Measurements from ENCODE around the gene PDE3B. TPM values are rescaled to one million over a fixed set of nuclear protein-coding genes. Genes with fewer than 3 reads are reported as not detected.
"Not testable (repeated sequence)": the region's sequence is repeated elsewhere in the genome, so short reads cannot be mapped to it uniquely, and the experiment has no call there.

PDE3B gene
- total RNA-seq, 2 donors from 2014 or later, result 21.5 to 23.6 TPM

DNA sequence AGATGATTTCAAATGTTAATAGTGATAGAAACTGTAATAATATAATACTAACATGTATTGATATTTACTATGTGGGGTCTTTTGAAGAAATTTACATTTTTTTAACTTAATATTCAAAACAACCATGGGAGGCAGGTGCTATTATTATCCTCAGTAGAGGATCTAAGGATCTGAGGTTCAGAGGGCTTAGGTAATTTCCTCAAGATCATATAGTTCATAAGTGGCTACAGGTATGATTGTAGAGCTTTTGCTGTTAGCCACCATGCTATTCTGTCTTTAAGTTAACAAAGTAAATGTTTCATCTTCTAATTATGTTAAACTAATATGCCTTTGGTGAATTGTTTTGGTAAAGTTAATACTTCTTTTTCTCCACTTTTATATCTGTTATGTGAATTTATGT is 83.6 kb downstream of the PDE3B start:
- no peaks in the 10 kb centered on the region for H3K4me1 ChIP-seq
- no peak overlapping the region for H3K4me3 ChIP-seq
- H3K9ac ChIP-seq (ENCODE audit: low read depth in 2 of 2, low read length in 2 of 2), result no peak overlapping the region
- DNase-seq, result no peak
- H3K27ac ChIP-seq, result no peak overlapping the region
- TF ChIP-seq, protein P1, sequence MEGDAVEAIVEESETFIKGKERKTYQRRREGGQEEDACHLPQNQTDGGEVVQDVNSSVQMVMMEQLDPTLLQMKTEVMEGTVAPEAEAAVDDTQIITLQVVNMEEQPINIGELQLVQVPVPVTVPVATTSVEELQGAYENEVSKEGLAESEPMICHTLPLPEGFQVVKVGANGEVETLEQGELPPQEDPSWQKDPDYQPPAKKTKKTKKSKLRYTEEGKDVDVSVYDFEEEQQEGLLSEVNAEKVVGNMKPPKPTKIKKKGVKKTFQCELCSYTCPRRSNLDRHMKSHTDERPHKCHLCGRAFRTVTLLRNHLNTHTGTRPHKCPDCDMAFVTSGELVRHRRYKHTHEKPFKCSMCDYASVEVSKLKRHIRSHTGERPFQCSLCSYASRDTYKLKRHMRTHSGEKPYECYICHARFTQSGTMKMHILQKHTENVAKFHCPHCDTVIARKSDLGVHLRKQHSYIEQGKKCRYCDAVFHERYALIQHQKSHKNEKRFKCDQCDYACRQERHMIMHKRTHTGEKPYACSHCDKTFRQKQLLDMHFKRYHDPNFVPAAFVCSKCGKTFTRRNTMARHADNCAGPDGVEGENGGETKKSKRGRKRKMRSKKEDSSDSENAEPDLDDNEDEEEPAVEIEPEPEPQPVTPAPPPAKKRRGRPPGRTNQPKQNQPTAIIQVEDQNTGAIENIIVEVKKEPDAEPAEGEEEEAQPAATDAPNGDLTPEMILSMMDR (IDR thresholded peaks at IDR 0.05), result no peak
- H3K36me3 ChIP-seq, result no peaks in the 10 kb centered on the region
- no peaks in the 10 kb centered on the region for H3K9me3 ChIP-seq
- no peaks in the 10 kb centered on the region for H3K27me3 ChIP-seq
- intact Hi-C loops (cut with DNase I), result no loop called here

DNA sequence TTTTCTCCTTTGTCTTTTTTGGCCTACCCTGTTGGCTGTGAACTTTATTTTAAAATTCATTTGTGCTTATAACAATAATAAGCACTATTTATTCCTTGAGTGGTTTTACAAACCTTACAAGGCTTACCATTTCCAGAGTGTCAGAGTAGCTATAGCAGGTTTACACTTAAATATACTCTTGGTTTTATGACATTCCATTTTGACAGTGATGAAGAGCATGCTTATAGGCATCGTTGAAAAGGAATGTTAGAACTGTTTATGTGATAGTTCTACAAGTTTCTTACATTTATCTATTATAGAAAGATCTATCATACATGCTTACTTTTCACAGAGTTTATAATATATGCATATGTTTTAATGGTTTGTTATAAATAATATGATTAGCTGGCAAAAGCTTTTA is 84.1 kb downstream of the PDE3B start:
- intact Hi-C loops (cut with DNase I), result no loop called here
- TF ChIP-seq, protein P1 (IDR thresholded peaks at IDR 0.05), result no peak
- no peak overlapping the region for H3K9ac ChIP-seq (ENCODE audit: low read depth in 2 of 2, low read length in 2 of 2)

DNA sequence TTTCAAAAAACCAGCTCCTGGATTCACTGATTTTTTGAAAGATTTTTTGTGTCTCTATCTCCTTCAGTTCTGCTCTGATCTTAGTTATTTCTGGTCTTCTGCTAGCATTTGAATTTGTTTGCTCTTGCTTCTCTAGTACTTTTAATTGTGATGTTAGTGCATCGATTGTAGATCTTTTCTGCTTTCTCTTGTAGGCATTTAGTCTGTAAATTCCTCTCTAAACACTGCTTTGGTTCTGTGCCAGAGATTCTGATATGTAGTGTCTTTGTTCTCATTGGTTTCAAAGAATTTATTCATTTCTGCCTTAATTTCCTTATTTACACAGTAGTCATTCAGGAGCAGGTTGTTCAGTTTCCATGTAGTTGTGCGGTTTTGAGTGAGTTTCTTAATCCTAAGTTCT is 96.9 kb downstream of the PDE3B start:
- intact Hi-C loops (cut with DNase I); H3K36me3 ChIP-seq; H3K4me3 ChIP-seq; H3K27me3 ChIP-seq; H3K9ac ChIP-seq (ENCODE audit: low read depth in 2 of 2, low read length in 2 of 2); DNase-seq; H3K4me1 ChIP-seq; H3K9me3 ChIP-seq; H3K27ac ChIP-seq: not testable (repeated sequence)

More for the DNA sequence above, 84.1 kb downstream of the PDE3B start:
- H3K9me3 ChIP-seq, result no peaks in the 10 kb centered on the region
- no peak overlapping the region for H3K4me3 ChIP-seq
- no peak for DNase-seq
- no peak overlapping the region for H3K27ac ChIP-seq
- no peaks in the 10 kb centered on the region for H3K36me3 ChIP-seq
- no peaks in the 10 kb centered on the region for H3K27me3 ChIP-seq
- no peaks in the 10 kb centered on the region for H3K4me1 ChIP-seq

DNA sequence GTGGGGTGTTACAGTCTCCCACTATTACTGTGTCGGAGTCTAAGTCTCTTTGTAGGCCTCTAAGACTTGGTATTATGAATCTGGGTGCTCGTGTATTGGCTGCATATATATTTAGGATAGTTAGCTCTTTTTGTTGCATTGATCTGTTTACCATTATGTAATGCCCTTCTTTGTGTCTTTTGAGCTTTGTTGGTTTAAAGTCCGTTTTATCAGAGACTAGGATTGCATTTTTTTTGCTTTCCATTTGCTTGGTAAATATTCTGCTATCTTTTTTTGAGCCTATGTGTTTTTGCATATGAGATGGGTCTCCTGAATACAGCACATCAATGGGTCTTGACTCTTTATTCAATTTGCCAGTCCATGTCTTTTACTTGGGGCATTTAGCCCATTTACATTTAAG is 97.6 kb downstream of the PDE3B start:
- Histone ChIP-seq H3K9me3 (no peaks in the 10 kb centered on the region), H3K36me3 (no peaks in the 10 kb centered on the region), H3K4me3 (no peak overlapping the region), H3K27ac (no peak overlapping the region), H3K27me3 (no peaks in the 10 kb centered on the region), H3K9ac (ENCODE audit: low read depth in 2 of 2, low read length in 2 of 2) (no peak overlapping the region), H3K4me1 (no peaks in the 10 kb centered on the region)
- intact Hi-C loops (cut with DNase I), result no loop called here
- no peak for DNase-seq
- TF ChIP-seq, protein P1 (IDR thresholded peaks at IDR 0.05), result no peak

DNA sequence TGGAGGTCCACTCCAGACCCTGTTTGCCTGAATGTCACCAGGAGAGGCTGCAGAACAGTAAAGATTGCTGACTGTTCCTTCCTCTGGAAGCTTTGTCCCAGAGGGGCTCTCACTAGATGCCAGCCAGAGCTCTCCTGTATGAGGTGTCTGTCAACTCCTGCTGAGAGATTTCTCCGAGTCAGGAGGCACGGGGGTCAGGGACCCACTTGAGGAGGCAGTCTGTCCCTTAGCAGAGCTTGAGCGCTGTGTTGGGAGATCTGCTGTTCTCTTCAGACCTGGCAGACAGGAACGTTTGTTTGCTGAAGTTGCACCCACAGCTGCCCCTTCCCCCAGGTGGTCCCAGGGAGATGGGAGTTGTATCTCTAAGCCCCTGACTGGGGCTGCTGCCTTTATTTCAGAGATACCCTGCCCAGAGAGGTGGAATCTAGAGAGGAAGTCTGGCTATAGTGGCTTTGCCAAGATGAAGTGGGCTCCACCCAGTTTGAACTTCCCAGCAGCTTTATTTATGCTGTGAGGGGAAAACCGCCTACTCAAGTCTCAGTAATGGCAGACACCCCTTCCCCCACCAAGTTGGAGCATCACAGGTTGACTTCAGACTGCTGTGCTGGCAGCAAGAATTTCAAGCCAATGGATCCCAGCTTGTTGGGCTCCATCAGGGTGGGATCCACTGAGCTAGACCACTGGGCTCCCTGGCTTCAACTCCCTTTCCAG is 99.4 kb downstream of the PDE3B start:
- H3K4me3 ChIP-seq, result no peak overlapping the region
- no peak overlapping the region for H3K9ac ChIP-seq (ENCODE audit: low read depth in 2 of 2, low read length in 2 of 2)
- no peaks in the 10 kb centered on the region for H3K9me3 ChIP-seq
- no peak for DNase-seq
- H3K27me3 ChIP-seq, result no peaks in the 10 kb centered on the region
- no peak overlapping the region for H3K27ac ChIP-seq
- TF ChIP-seq, protein P1 (IDR thresholded peaks at IDR 0.05), result no peak
- intact Hi-C loops (cut with DNase I), result no loop called here
- H3K36me3 ChIP-seq, result no peaks in the 10 kb centered on the region
- no peaks in the 10 kb centered on the region for H3K4me1 ChIP-seq

DNA sequence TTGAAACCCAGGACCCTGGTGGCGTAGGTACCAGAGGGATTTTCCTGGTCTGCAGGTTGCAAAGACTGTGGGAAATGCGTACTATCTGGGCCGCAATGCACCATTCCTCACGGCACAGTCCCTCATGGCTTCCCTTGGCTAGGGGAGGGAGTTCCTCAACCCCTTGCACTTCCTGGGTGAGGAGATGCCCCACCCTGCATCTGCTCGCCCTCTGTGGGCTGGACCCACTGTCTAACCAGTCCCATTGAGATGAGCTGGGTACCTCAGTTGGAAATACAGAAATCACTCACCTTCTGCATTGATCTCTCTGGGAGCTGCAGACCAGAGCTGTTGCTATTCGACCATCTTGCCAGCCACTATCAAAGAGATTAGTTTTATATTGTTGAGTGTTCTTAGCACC is 100.1 kb downstream of the PDE3B start:
- H3K36me3 ChIP-seq; H3K4me3 ChIP-seq; H3K27ac ChIP-seq; H3K27me3 ChIP-seq; intact Hi-C loops (cut with DNase I); DNase-seq; H3K9ac ChIP-seq (ENCODE audit: low read depth in 2 of 2, low read length in 2 of 2); H3K4me1 ChIP-seq; H3K9me3 ChIP-seq: not testable (repeated sequence)

Measured in colonic mucosa (tissue), 4 donors.